ENCODE measurements around the gene ARHGEF10L.
"Not testable (repeated sequence)": the region's sequence is repeated elsewhere in the genome, so short reads cannot be mapped to it uniquely, and the experiment has no call there.

ARHGEF10L gene

GRCh38 chr1:17744666-17745478, 205.4 kb downstream of the ARHGEF10L start:
- no peak for DNase-seq (ENCODE audit: low read depth)

- DNase-seq (ENCODE audit: low read depth) = no peak
Measured at GRCh38 chr1:17745479-17745955, 206.0 kb downstream of the ARHGEF10L start.

- DNase-seq (ENCODE audit: low read depth) = not testable (repeated sequence)
Measured at GRCh38 chr1:17746281-17746680, 206.8 kb downstream of the ARHGEF10L start.

- DNase-seq (ENCODE audit: low read depth) = no peak
Measured at GRCh38 chr1:17746920-17747319, 207.4 kb downstream of the ARHGEF10L start.
